Spleen (tissue), 11 donors: ENCODE measurements around the gene HTRA2. TPM values are rescaled to one million over a fixed set of nuclear protein-coding genes. Genes with fewer than 3 reads are reported as not detected.

ENCODE experiments used
- DNase-seq: peaks from one replicate; pipeline ENCODE4 v3.0.0-alpha.2; 2020
- H3K27ac ChIP-seq, 8 donors: fragments of 200-600 bp; sonication (generic) in 7 of 8; 1 replicate in 4 of 8; 2 replicates in 4 of 8; pipeline versions ENCODE4 v1.5.0 to v1.8.0; 2016 to 2021; ENCODE audit warnings: inconsistent platforms in 4 of 8, mild to moderate bottlenecking in 4 of 8, moderate library complexity in 1 of 8
- H3K27me3 ChIP-seq, 7 donors: fragments of 200-600 bp; sonication (generic) in 6 of 7; replicated peaks in 1 of 7; 1 replicate in 4 of 7; 2 replicates in 3 of 7; pipeline versions ENCODE4 v1.5.0 to v1.8.0; 2016 to 2021; ENCODE audit warnings: inconsistent platforms in 3 of 7, mild to moderate bottlenecking in 1 of 7
- H3K36me3 ChIP-seq, 6 donors: fragments of 200-600 bp; sonication (generic) in 5 of 6; 1 replicate in 4 of 6; 2 replicates in 2 of 6; pipeline versions ENCODE4 v1.5.0 to v1.8.0; 2016 to 2021; ENCODE audit warnings: inconsistent platforms in 2 of 6
- H3K4me1 ChIP-seq, 6 donors: fragments of 200-600 bp; sonication (generic) in 5 of 6; 1 replicate in 3 of 6; 2 replicates in 3 of 6; pipeline versions ENCODE4 v1.5.0 to v1.8.0; 2016 to 2021; ENCODE audit warnings: inconsistent platforms in 3 of 6
- H3K4me3 ChIP-seq, 8 donors: fragments of 200-600 bp; sonication (generic) in 7 of 8; 1 replicate in 4 of 8; 2 replicates in 4 of 8; pipeline versions ENCODE4 v1.5.0 to v1.8.0; 2016 to 2021; ENCODE audit warnings: inconsistent platforms in 4 of 8, mild to moderate bottlenecking in 4 of 8, moderate library complexity in 2 of 8
- H3K9me3 ChIP-seq, 8 donors: fragments of 200-600 bp; sonication (generic) in 7 of 8; 1 replicate in 4 of 8; 2 replicates in 4 of 8; pipeline versions ENCODE4 v1.5.0 to v1.8.0; 2016 to 2021; ENCODE audit warnings: inconsistent platforms in 4 of 8
- POLR2A ChIP-seq, 3 donors: fragments of 450-650 bp; IDR thresholded peaks; one replicate each; pipeline ENCODE4 v1.5.1; 2017; ENCODE audit warnings: antibody characterized with exemption in 3 of 3, mild to moderate bottlenecking in 1 of 3
- POLR2AphosphoS5 ChIP-seq, 3 donors: sonication (generic); formaldehyde crosslinking; IDR thresholded peaks; one replicate each; pipeline ENCODE4 v1.5.1; 2017; ENCODE audit warnings: antibody characterized with exemption in 3 of 3
- WGBS, 5 donors: extraction: QIAGEN DNeasy Blood & Tissue Kit in 3 of 5; methylation state at CpG; one replicate each; pipeline versions ENCODE4 v1.1.5 to v1.1.7; 2013 to 2018; 5-methylcytosine and 5-hydroxymethylcytosine counted together
- intact Hi-C: fragments of 100-400 bp; cut with DNase I; formaldehyde crosslinking; loops from one replicate; pipeline ENCODE4 v1.15.0; 2023; ENCODE audit warnings: low total_unique reads
- polyA plus RNA-seq, 3 donors: library from polyadenylated mRNA; stranded (reverse); fragments of 200-250 nt; gene quantifications; one replicate each; pipeline ENCODE4 v1.2.1, GENCODE V29; 2013
- total RNA-seq, 7 donors: library from RNA; depleted of rRNA in 3 of 7; stranded (reverse); fragments of >200 nt in 3 of 7; fragmentation: NEBNext Ultra II Directional in 4 of 7; extraction: Animal tissue kit (Norgen Biotek cat#: 25700) in 4 of 7; gene quantifications; one replicate each; pipeline versions ENCODE4 v1.1.0 to v1.2.1, GENCODE V29; 2016 to 2021
- TF ChIP-seq, protein P1 (sequence below), 11 experiments: fragments of 200-600 bp in 7 of 11; fragments of 450-650 bp in 4 of 11; sonication (generic) in 4 of 11; IDR thresholded peaks in 8 of 11; conservative IDR thresholded peaks in 3 of 11; 1 replicate in 7 of 11; 2 replicates in 4 of 11; pipeline versions ENCODE4 v1.4.0 to v1.8.0; 2016 to 2021; ENCODE audit warnings: antibody characterized with exemption in 11 of 11, inconsistent platforms in 4 of 11, mild to moderate bottlenecking in 1 of 11
- donor health status: healthy with polysubstance abuse.
- donor health status: DM: no; HTN: no; CAD: no; lungs with moderate emphysema.
- donor health status: DM: no; HTN: no; CAD: no.
- donor health status: Bipolar disorder and iron deficiency.
- donor health status: healthy.
- donor health status: DM: no; HTN: no; CAD: no.
- donor health status: DM: yes; HTN: yes; CAD: no.

Gene HTRA2
- total and polyA plus RNA-seq, 10 donors: 34.2 to 58.7 (median 42.9) TPM

DNA sequence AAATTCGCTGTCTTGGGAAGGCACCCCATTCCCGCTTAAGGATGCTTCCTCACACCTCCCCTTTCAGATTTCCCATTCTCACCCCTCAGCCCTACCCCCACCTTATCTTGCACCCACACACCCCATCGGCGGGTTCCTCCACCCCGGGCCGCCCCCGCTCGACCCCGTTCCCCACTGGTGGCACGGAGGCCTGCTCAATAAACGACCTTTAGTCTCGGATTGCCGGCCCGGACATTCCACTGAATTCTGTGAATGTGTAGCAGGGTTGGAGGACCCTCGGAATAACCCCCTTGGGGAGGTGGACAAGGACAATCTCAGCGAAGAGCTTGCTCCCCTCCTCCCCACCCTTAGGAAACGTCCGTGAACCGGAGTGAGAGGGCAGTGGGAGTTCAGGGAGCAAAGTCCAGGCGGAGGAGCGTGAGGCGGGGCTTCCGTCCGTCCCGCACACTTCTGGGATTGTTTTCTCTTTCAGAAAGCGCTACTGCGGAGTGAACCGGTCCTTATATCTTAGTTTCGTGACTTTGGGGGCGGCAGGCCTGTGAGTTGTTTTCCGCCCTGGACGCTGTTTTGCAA is 27.5 kb upstream of the HTRA2 start:
- peak; percentile 72 for DNase-seq
- H3K36me3 ChIP-seq: peaks cover 0 to 23% (median 16%) of the 10 kb centered on the region in 6 donors
- WGBS, 5 donors: 10 to 24% (median 14%) methylated on average over 32 of the region's 32 CpGs
- peak overlapping the region; percentile 41 to 90 (median 54) for H3K4me3 ChIP-seq
- H3K9me3 ChIP-seq: no peaks in the 10 kb centered on the region
- peaks cover 40 to 90% (median 82%) of the 10 kb centered on the region in 6 donors for H3K4me1 ChIP-seq
- H3K27me3 ChIP-seq: peaks cover 9 to 72% (median 41%) of the 10 kb centered on the region in 7 donors
- TF ChIP-seq POLR2AphosphoS5 (IDR thresholded peaks at IDR 0.05): peak in 2 of 3 donors; percentile 22
- TF ChIP-seq, protein P1, sequence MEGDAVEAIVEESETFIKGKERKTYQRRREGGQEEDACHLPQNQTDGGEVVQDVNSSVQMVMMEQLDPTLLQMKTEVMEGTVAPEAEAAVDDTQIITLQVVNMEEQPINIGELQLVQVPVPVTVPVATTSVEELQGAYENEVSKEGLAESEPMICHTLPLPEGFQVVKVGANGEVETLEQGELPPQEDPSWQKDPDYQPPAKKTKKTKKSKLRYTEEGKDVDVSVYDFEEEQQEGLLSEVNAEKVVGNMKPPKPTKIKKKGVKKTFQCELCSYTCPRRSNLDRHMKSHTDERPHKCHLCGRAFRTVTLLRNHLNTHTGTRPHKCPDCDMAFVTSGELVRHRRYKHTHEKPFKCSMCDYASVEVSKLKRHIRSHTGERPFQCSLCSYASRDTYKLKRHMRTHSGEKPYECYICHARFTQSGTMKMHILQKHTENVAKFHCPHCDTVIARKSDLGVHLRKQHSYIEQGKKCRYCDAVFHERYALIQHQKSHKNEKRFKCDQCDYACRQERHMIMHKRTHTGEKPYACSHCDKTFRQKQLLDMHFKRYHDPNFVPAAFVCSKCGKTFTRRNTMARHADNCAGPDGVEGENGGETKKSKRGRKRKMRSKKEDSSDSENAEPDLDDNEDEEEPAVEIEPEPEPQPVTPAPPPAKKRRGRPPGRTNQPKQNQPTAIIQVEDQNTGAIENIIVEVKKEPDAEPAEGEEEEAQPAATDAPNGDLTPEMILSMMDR (IDR thresholded peaks at IDR 0.05 in 8 of 11, conservative IDR thresholded peaks at IDR 0.05 in 3 of 11): no peak
- peak overlapping the region; percentile 41 to 86 (median 71) for H3K27ac ChIP-seq
- intact Hi-C loops: loop anchor here (5.0 kb wide), 1 partner anchor 85 kb away; no protein-coding TSS in a partner anchor

DNA sequence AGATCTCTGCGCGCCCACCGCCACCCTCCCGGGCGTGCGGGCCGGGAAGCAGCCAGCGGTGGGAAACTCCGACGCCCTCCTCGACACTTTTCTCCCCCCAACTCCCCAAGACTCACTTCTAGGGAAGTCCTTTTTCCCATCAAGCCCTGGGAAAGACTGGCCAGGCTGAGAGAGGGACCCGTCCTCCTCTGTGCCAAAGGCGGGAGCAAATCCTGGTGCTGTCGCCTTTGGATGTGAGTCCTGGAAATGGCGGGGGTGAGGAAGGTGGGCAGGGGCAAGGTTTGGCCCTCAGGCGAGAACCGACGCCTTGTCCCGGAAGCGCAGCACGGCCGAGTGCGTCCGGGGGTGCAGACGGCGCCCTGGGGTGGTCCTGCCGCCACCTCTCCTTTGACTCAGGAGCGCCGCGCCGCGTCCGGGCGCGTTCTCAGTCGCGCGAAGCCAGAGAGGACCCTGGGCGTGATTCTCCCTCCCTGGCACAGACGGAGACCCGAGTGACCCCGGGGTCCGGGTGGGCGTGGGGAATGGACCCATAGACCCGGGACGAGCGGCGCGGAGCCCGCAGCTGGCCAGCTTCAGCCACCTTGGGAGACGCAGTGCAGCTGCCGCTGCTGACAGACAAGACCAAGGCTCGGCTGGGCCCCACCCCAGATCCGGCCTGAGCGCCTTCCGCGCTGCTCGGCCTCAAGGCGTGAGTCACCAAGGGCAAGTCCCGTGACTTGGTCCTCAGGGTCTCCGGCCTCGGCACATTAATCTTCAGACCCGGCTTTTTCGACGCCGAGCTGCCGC is 26.8 kb upstream of the HTRA2 start:
- H3K27ac ChIP-seq: peak overlapping the region; percentile 41 to 86 (median 71)
- peaks cover 0 to 23% (median 16%) of the 10 kb centered on the region in 6 donors for H3K36me3 ChIP-seq
- 1 to 2% (median 1%) methylated on average over 44 to 67 of the region's 67 CpGs for WGBS, 5 donors
- H3K27me3 ChIP-seq: peaks cover 9 to 66% (median 39%) of the 10 kb centered on the region in 7 donors
- H3K9me3 ChIP-seq: no peaks in the 10 kb centered on the region
- DNase-seq: peak; percentile 93
- peaks cover 35 to 84% (median 76%) of the 10 kb centered on the region in 6 donors for H3K4me1 ChIP-seq
- intact Hi-C loops: loop anchor here (5.0 kb wide), 1 partner anchor 84 kb away; no protein-coding TSS in a partner anchor
- TF ChIP-seq, protein P1 (IDR thresholded peaks at IDR 0.05 in 8 of 11, conservative IDR thresholded peaks at IDR 0.05 in 3 of 11): peak in 1 of 11 experiments; percentile 16
- peak; percentile 73 to 85 (median 78) for TF ChIP-seq POLR2AphosphoS5 (IDR thresholded peaks at IDR 0.05)
- peak in 1 of 3 donors; percentile 17 for TF ChIP-seq POLR2A (IDR thresholded peaks at IDR 0.05)
- H3K4me3 ChIP-seq: peak overlapping the region; percentile 41 to 90 (median 54)

DNA sequence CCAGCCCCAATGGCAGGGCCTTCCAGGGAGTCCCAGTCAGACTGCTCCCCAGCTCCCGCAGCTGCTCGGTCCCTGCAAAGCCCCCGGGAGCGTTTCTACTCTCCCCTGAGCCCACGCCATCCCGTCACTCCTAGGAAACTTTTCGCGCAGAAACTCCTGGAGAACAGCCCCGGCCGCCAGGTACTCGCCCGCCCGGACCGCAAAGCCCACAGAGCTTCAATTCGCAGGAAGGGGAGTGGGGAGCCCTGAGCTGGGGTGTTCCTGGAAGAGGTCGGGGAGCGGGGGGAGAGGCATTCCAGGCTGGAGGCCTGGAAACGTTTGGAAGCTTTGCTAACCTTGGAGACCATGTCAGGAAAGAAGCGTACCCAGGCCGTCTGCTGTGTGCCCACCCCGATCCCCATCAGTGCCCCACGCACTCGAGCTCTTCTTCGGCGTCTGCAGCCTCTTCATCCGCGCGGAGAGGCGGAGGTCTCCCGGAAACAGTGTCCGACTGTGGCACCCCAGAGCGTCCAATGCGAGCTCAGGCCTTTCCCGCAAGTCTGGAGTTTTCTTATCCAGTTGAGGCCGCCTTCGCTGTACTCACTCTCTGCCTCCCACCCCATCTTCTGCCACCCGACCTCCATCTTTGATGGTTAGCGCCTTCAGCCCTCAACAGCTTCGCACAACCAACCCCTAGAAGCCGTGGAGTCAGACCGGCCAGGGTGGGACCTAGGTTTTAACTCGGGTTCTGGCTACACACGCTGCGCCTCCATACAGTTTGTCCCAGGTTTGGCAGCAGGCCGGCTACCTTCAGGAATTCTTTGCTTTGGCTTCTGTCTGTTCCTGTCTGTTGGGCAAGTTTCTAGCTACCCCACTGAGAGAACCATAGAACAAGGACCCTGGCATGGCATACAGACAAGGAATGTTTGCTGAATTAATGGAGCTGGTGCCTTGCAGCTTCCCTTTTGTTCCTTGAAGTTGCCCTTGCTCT is 25.9 kb upstream of the HTRA2 start:
- H3K4me1 ChIP-seq: peaks cover 29 to 83% (median 74%) of the 10 kb centered on the region in 6 donors
- intact Hi-C loops: loop anchor here (5.0 kb wide), 1 partner anchor 84 kb away; no protein-coding TSS in a partner anchor

More for the DNA sequence above, 25.9 kb upstream of the HTRA2 start:
- TF ChIP-seq POLR2AphosphoS5 (IDR thresholded peaks at IDR 0.05) (no peak), POLR2A (IDR thresholded peaks at IDR 0.05) (no peak)
- TF ChIP-seq, protein P1 (IDR thresholded peaks at IDR 0.05 in 8 of 11, conservative IDR thresholded peaks at IDR 0.05 in 3 of 11): no peak
- 48 to 61% (median 56%) methylated on average over 42 to 45 of the region's 45 CpGs for WGBS, 5 donors
- peak; percentile 74 for DNase-seq
- peak overlapping the region; percentile 41 to 90 (median 54) for H3K4me3 ChIP-seq
- peaks cover 9 to 57% (median 31%) of the 10 kb centered on the region in 7 donors for H3K27me3 ChIP-seq
- peaks cover 0 to 23% (median 16%) of the 10 kb centered on the region in 6 donors for H3K36me3 ChIP-seq
- peak overlapping the region; percentile 41 to 86 (median 71) for H3K27ac ChIP-seq
- no peaks in the 10 kb centered on the region for H3K9me3 ChIP-seq
